ENCODE measurements around the gene FBXO4. TPM values are rescaled to one million over a fixed set of nuclear protein-coding genes. Genes with fewer than 3 reads are reported as not detected.
A peak's percentile ranks its signal among the peaks of the same experiment; 100 is the strongest.

FBXO4 gene
- total and polyA plus RNA-seq, 10 donors = 12.8 to 24.6 (median 16.5) TPM

- Histone ChIP-seq H3K4me3 (peak within 1 kb of the TSS; percentile 60 to 90 (median 72)), H3K27ac (peak within 1 kb of the TSS; percentile 72 to 93 (median 86)), H3K36me3 (peaks cover 0 to 30% (median 14%) of the 10 kb centered on the region in 6 donors), H3K4me1 (peaks cover 8 to 53% (median 36%) of the 10 kb centered on the region in 6 donors), H3K9me3 (no peaks in the 10 kb centered on the region), H3K27me3 (replicated peaks in 1 of 7) (no peaks in the 10 kb centered on the region)
- peak in 2 of 11 experiments; percentile 9 to 35 for TF ChIP-seq CTCF (IDR thresholded peaks at IDR 0.05 in 8 of 11, conservative IDR thresholded peaks at IDR 0.05 in 3 of 11)
- peak; percentile 53 to 84 (median 58) for TF ChIP-seq POLR2A (IDR thresholded peaks at IDR 0.05)
- peak; percentile 97 to 99 (median 99) for TF ChIP-seq POLR2AphosphoS5 (IDR thresholded peaks at IDR 0.05)
- DNase-seq = peak; percentile 99
- 0 to 1% (median 0%) methylated on average over 38 to 55 of the region's 55 CpGs for WGBS, 5 donors
- intact Hi-C loops (cut with DNase I; ENCODE audit: low total_unique reads) = no loop called here
These were observed 20.9 kb upstream of the FBXO4 start, which contains the start of gene RIMOC1 for GRCh38 chr5:41903892-41904799. RIMOC1 (plus strand) TSS chr5:41904344; CDS start chr5:41904368, 24 bp downstream.

DNA sequence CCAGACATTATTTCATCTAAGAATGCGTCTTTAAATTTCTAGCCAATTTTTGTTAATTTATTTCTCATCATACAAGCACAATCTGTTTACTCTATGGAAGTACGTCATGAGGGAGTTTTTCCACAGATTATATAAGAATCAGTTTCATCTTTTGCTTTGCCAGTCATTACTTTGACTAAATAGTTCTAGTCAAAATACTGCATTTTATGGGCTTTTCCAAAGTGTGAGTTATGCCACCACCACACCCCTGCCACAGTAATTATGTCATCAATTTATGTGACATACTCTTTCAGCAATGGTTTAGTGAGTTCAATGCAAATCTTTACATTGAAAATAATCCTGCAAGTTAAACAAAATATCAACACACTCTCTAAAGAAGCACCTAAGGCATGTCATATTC is 18.9 kb upstream of the FBXO4 start:
- Histone ChIP-seq H3K4me3 (no peak overlapping the region), H3K4me1 (peaks cover 8 to 58% (median 36%) of the 10 kb centered on the region in 6 donors), H3K9me3 (no peaks in the 10 kb centered on the region), H3K36me3 (peaks cover 0 to 50% (median 31%) of the 10 kb centered on the region in 6 donors), H3K27ac (no peak overlapping the region), H3K27me3 (replicated peaks in 1 of 7) (no peaks in the 10 kb centered on the region)
- no peak for TF ChIP-seq POLR2AphosphoS5 (IDR thresholded peaks at IDR 0.05)
- no peak for TF ChIP-seq CTCF (IDR thresholded peaks at IDR 0.05 in 8 of 11, conservative IDR thresholded peaks at IDR 0.05 in 3 of 11)
- no peak for TF ChIP-seq POLR2A (IDR thresholded peaks at IDR 0.05)
- DNase-seq = no peak
- intact Hi-C loops (cut with DNase I; ENCODE audit: low total_unique reads) = no loop called here
- WGBS, 5 donors = 89 to 96% (median 92%) methylated on average over 2 of the region's 2 CpGs

- H3K36me3 ChIP-seq = peaks cover 0 to 74% (median 53%) of the 10 kb centered on the region in 6 donors
- 92 to 96% (median 94%) methylated on average over 4 of the region's 4 CpGs for WGBS, 5 donors
- no peak for DNase-seq
- no peaks in the 10 kb centered on the region for H3K9me3 ChIP-seq
- no peaks in the 10 kb centered on the region for H3K27me3 ChIP-seq (replicated peaks in 1 of 7)
- peaks cover 8 to 51% (median 31%) of the 10 kb centered on the region in 6 donors for H3K4me1 ChIP-seq
- TF ChIP-seq CTCF (IDR thresholded peaks at IDR 0.05 in 8 of 11, conservative IDR thresholded peaks at IDR 0.05 in 3 of 11) = no peak
- no peak for TF ChIP-seq POLR2A (IDR thresholded peaks at IDR 0.05)
- no peak for TF ChIP-seq POLR2AphosphoS5 (IDR thresholded peaks at IDR 0.05)
- intact Hi-C loops (cut with DNase I; ENCODE audit: low total_unique reads) = no loop called here
- no peak overlapping the region for H3K27ac ChIP-seq
- no peak overlapping the region for H3K4me3 ChIP-seq
These were observed 16.6 kb upstream of the FBXO4 start for GRCh38 chr5:41908374-41909079.

Measured in spleen (tissue), 11 donors.